ENCODE measurements around the gene CDCA7.

- TF ChIP-seq, protein P1, sequence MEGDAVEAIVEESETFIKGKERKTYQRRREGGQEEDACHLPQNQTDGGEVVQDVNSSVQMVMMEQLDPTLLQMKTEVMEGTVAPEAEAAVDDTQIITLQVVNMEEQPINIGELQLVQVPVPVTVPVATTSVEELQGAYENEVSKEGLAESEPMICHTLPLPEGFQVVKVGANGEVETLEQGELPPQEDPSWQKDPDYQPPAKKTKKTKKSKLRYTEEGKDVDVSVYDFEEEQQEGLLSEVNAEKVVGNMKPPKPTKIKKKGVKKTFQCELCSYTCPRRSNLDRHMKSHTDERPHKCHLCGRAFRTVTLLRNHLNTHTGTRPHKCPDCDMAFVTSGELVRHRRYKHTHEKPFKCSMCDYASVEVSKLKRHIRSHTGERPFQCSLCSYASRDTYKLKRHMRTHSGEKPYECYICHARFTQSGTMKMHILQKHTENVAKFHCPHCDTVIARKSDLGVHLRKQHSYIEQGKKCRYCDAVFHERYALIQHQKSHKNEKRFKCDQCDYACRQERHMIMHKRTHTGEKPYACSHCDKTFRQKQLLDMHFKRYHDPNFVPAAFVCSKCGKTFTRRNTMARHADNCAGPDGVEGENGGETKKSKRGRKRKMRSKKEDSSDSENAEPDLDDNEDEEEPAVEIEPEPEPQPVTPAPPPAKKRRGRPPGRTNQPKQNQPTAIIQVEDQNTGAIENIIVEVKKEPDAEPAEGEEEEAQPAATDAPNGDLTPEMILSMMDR (IDR thresholded peaks at IDR 0.05; ENCODE audit: low read length): no peak
- TF ChIP-seq EZH2 (IDR thresholded peaks at IDR 0.05; ENCODE audit: borderline replicate concordance, low read length): no peak
Observed at GRCh38 chr2:173305303-173305702, 49.4 kb upstream of the CDCA7 start.

Data from OCI-LY1 (cell line).